GM12878 (cell line): ENCODE measurements around the gene PUSL1. TPM values are rescaled to one million over a fixed set of nuclear protein-coding genes. Genes with fewer than 3 reads are reported as not detected.

Experiments used
- ATAC-seq: fragments of 200-7000 bp; cut with Tn5 transposase; 3 replicates; pipeline ENCODE4 v1.9.1; 2020; ENCODE audit warnings: mild to moderate bottlenecking, moderate library complexity
- BruUV-seq: library from RNA; stranded (reverse); fragments of 400-500 nt; replicated peaks from 2 replicates; lab custom pipeline; 2021; lab: Mats Ljungman, UMichigan
- CTCF ChIA-PET: fragments of 300-600 bp; sonication (Branson Sonifier 250); formaldehyde crosslinking; extraction: SDS; loops from one replicate; lab custom pipeline; 2021; ENCODE audit warnings: inconsistent platforms; lab: Yijun Ruan, JAX
- POLR2A ChIA-PET: fragments of 350-600 bp; formaldehyde crosslinking; extraction: SDS; loops from one replicate; lab custom pipeline; 2021; ENCODE audit warnings: inconsistent platforms; lab: Charles Lee
- RAD21 ChIA-PET: fragments of 300-600 bp; sonication (Branson Sonifier 250); formaldehyde crosslinking; loops from one replicate; lab custom pipeline; 2023; ENCODE audit warnings: antibody characterized with exemption; ENCODE audit not compliant: unreplicated experiment; lab: Charles Lee
- SMC1A ChIA-PET: fragments of 300-600 bp; sonication (Branson Sonifier 250); formaldehyde crosslinking; loops from one replicate; lab custom pipeline; 2023; ENCODE audit not compliant: unreplicated experiment, uncharacterized antibody; lab: Charles Lee
- DNase-seq: peaks from one replicate; pipeline ENCODE4 v3.0.0-alpha.2; 2011; ENCODE audit warnings: low read depth, low spot score
- FAIRE-seq: peaks from 3 replicates; lab custom pipeline; 2011; peaks lifted over from hg19 to GRCh38; lab: Jason Lieb, UNC
- H2AFZ ChIP-seq: 2 replicates; pipeline ENCODE4 v1.6.0; 2011; ENCODE audit warnings: low read depth, low read length, control low read depth; ENCODE audit not compliant: control insufficient read depth
- H3K27ac ChIP-seq: 2 replicates; pipeline ENCODE4 v1.5.1; 2011; ENCODE audit warnings: control low read depth; ENCODE audit not compliant: control insufficient read depth, insufficient read depth
- H3K27me3 ChIP-seq, 2 experiments: replicated peaks in 1 of 2; 2 replicates each; pipeline versions ENCODE4 v1.6.0 to v1.6.1; 2011; ENCODE audit warnings: low read length in 1 of 2; ENCODE audit not compliant: control insufficient read depth in 2 of 2, insufficient read depth in 2 of 2
- H3K36me3 ChIP-seq, 2 experiments: 2 replicates each; pipeline ENCODE4 v1.5.1; 2011; ENCODE audit warnings: low read length in 1 of 2; ENCODE audit not compliant: control insufficient read depth in 2 of 2, insufficient read depth in 2 of 2
- H3K4me1 ChIP-seq: 2 replicates; pipeline ENCODE4 v1.6.1; 2011; ENCODE audit warnings: mild to moderate bottlenecking, low read length, moderate library complexity, mixed read lengths; ENCODE audit not compliant: control insufficient read depth, insufficient read depth
- H3K4me2 ChIP-seq: 2 replicates; pipeline ENCODE4 v1.6.0; 2011; ENCODE audit warnings: control low read depth; ENCODE audit not compliant: control insufficient read depth, insufficient read depth
- H3K4me3 ChIP-seq: fragments of 200-600 bp; sonication (generic); 2 replicates; pipeline ENCODE4 v1.5.1; 2016
- H3K79me2 ChIP-seq: 2 replicates; pipeline ENCODE4 v1.6.0; 2011; ENCODE audit warnings: low read length; ENCODE audit not compliant: control insufficient read depth, insufficient read depth
- H3K9ac ChIP-seq: 2 replicates; pipeline ENCODE4 v1.8.0; 2011; ENCODE audit warnings: low read length, control low read depth, mixed read lengths; ENCODE audit not compliant: control insufficient read depth, insufficient read depth
- H3K9me3 ChIP-seq: replicated peaks from 3 replicates; pipeline ENCODE4 v1.5.1; 2011; ENCODE audit warnings: mild to moderate bottlenecking, low read length; ENCODE audit not compliant: control insufficient read depth, insufficient read depth
- H4K20me1 ChIP-seq: 2 replicates; pipeline ENCODE4 v1.6.0; 2011; ENCODE audit not compliant: control insufficient read depth, insufficient read depth
- BCL3 ChIP-seq: IDR thresholded peaks from 2 replicates; pipeline ENCODE4 v1.6.1; 2011; ENCODE audit warnings: borderline replicate concordance, low read depth, mild to moderate bottlenecking, moderate library complexity, low read length; ENCODE audit not compliant: insufficient read depth, poor library complexity, severe bottlenecking
- E4F1 ChIP-seq: fragments of 450-650 bp; IDR thresholded peaks from 2 replicates; pipeline ENCODE4 v1.6.1; 2018; ENCODE audit warnings: borderline replicate concordance, mild to moderate bottlenecking; ENCODE audit not compliant: partially characterized antibody
- EGR1 ChIP-seq, 2 experiments: IDR thresholded peaks; 1 replicate in 1 of 2; 2 replicates in 1 of 2; pipeline ENCODE4 v1.6.1; 2011 to 2012; ENCODE audit warnings: low read depth in 2 of 2, low read length in 2 of 2, borderline replicate concordance in 1 of 2, mild to moderate bottlenecking in 1 of 2, moderate library complexity in 1 of 2
- ELK1 ChIP-seq: IDR thresholded peaks from 2 replicates; pipeline ENCODE4 v1.6.1; 2012; ENCODE audit warnings: low read depth, low read length, improper control_type of control experiment
- JUNB ChIP-seq: IDR thresholded peaks from 2 replicates; pipeline ENCODE4 v1.6.1; 2016; ENCODE audit warnings: antibody characterized with exemption, mild to moderate bottlenecking
- MAX ChIP-seq: IDR thresholded peaks from 2 replicates; pipeline ENCODE4 v1.6.1; 2012; ENCODE audit warnings: low read depth, low read length, improper control_type of control experiment
- NFYB ChIP-seq: IDR thresholded peaks from 2 replicates; pipeline ENCODE4 v1.6.1; 2011; ENCODE audit warnings: low read depth, mild to moderate bottlenecking, low read length, improper control_type of control experiment, moderate library complexity; ENCODE audit not compliant: insufficient read depth
- NR2C1 ChIP-seq: fragments of 450-650 bp; IDR thresholded peaks from 2 replicates; pipeline ENCODE4 v1.6.1; 2017; ENCODE audit warnings: antibody characterized with exemption, mild to moderate bottlenecking, moderate library complexity
- NR2C2 ChIP-seq: IDR thresholded peaks from 2 replicates; pipeline ENCODE4 v1.6.1; 2011; ENCODE audit warnings: borderline replicate concordance, low read depth; ENCODE audit not compliant: control insufficient read depth, insufficient read length
- RELB ChIP-seq: fragments of 450-650 bp; IDR thresholded peaks from 2 replicates; pipeline ENCODE4 v1.6.1; 2017; ENCODE audit warnings: low read depth, mild to moderate bottlenecking, moderate library complexity
- RFX5 ChIP-seq: IDR thresholded peaks from 2 replicates; pipeline ENCODE4 v1.6.1; 2011; ENCODE audit warnings: low read depth, low read length, improper control_type of control experiment
- SREBF1 ChIP-seq: IDR thresholded peaks from 2 replicates; pipeline ENCODE4 v1.6.1; 2012; ENCODE audit warnings: mild to moderate bottlenecking, low read length
- SUPT20H ChIP-seq: IDR thresholded peaks from 2 replicates; pipeline ENCODE4 v1.6.1; 2011; ENCODE audit warnings: low read depth, mild to moderate bottlenecking, low read length, moderate library complexity, borderline replicate concordance; ENCODE audit not compliant: control insufficient read depth
- WGBS: methylation state at CpG from one replicate; pipeline ENCODE4 v1.1.6; 2016; ENCODE audit warnings: low lambda C conversion rate; ENCODE audit not compliant: insufficient replicate concordance, insufficient coverage; ENCODE audit errors: missing lambda C conversion rate; 5-methylcytosine and 5-hydroxymethylcytosine counted together
- in situ Hi-C: fragments of 300-500 bp; cut with MboI; formaldehyde crosslinking; loops from 9 replicates; pipeline ENCODE4 v1.14.3; 2018; ENCODE audit warnings: mixed read lengths
- intact Hi-C: fragments of 100-400 bp; cut with micrococcal nuclease; formaldehyde crosslinking; loops from one replicate; pipeline ENCODE4 v1.14.2; 2022; ENCODE audit not compliant: unreplicated experiment
- polyA plus RNA-seq, 11 experiments: library from polyadenylated mRNA; depleted of rRNA in 4 of 11; unstranded in 6 of 11; stranded (reverse) in 5 of 11; fragments of >200 nt; fragmentation: Nextera tagmentation in 4 of 11; fragmentation: Illumina TruSeq in 1 of 11; extraction: Ambion mirVana in 4 of 11; extraction: Trizol in 1 of 11; gene quantifications; 1 replicate in 1 of 11; 2 replicates in 10 of 11; pipeline versions ENCODE4 v1.2.1 to v1.2.3, GENCODE V29; 2011 to 2016; ENCODE audit warnings: inconsistent platforms in 2 of 11, missing spikeins in 2 of 11, low read depth in 1 of 11
- total RNA-seq, 4 experiments: library from RNA; depleted of rRNA in 3 of 4; stranded (reverse); fragments of >200 nt in 3 of 4; fragmentation: Illumina TruSeq in 1 of 4; extraction: Trizol in 1 of 4; gene quantifications; 2 replicates each; pipeline versions ENCODE4 v1.2.1 to v1.2.3, GENCODE V29; 2013 to 2021

Gene PUSL1
- total and polyA plus RNA-seq, 10 of the 15 experiments (the other 5 are each of a cell fraction or from before 2014, with no cell fraction given) = 0.16 to 28.4 (median 15.1) TPM

GRCh38 chr1:1327291-1327690 is 18.9 kb downstream of the PUSL1 start (continued):
- no peak for TF ChIP-seq ELK1
- TF ChIP-seq SUPT20H = no peak
- no peak for TF ChIP-seq JUNB
- no peak for TF ChIP-seq NR2C1
- no peak for TF ChIP-seq E4F1
- TF ChIP-seq EGR1 (IDR thresholded peaks at IDR 0.05; ENCODE audit: borderline replicate concordance in 1 of 2, low read depth in 2 of 2, low read length in 2 of 2) = no peak
- TF ChIP-seq RELB = no peak

- in situ Hi-C loops (no loop called here), intact Hi-C loops (no loop called here)
- Histone ChIP-seq H3K9ac (no peak overlapping the region), H3K9me3 (no peaks in the 10 kb centered on the region), H3K36me3 (no peaks in the 10 kb centered on the region), H3K4me2 (no peak overlapping the region), H4K20me1 (no peaks in the 10 kb centered on the region), H3K27me3 (no peaks in the 10 kb centered on the region), H3K27ac (no peak overlapping the region), H2AFZ (no peak overlapping the region), H3K4me1 (peaks cover 5% of the 10 kb centered on the region; the same call in 1 of the 2 replicates), H3K79me2 (peaks cover 21% of the 10 kb centered on the region), H3K4me3 (no peak overlapping the region)
- no peak for FAIRE-seq
- RAD21 ChIA-PET = no interaction called here
- SMC1A ChIA-PET = no interaction called here
- no TSS peak for BruUV-seq
- no peak for DNase-seq
- POLR2A ChIA-PET = no interaction called here
- CTCF ChIA-PET = no interaction called here
- 37% methylated on average over 15 of the region's 15 CpGs for WGBS
- no peak for ATAC-seq
- TF ChIP-seq SREBF1 = no peak
- TF ChIP-seq RFX5 = no peak
- no peak for TF ChIP-seq BCL3
- TF ChIP-seq NFYB = no peak
- no peak for TF ChIP-seq MAX
- TF ChIP-seq NR2C2 = no peak
Measured at GRCh38 chr1:1328254-1328653, 19.9 kb downstream of the PUSL1 start.
